Prostate gland (tissue), 1 donor: ENCODE results near the gene PLXDC1.

Experiments used
- POLR2A ChIP-seq: fragments of 450-650 bp; IDR thresholded peaks from one replicate; pipeline ENCODE4 v1.6.1; 2016; ENCODE audit warnings: antibody characterized with exemption, mild to moderate bottlenecking
- POLR2AphosphoS5 ChIP-seq: sonication (generic); formaldehyde crosslinking; IDR thresholded peaks from one replicate; pipeline ENCODE4 v1.6.1; 2017; ENCODE audit warnings: antibody characterized with exemption

GRCh38 chr17:39153599-39154051 lies 2.2 kb upstream of the PLXDC1 start:
- no peak for TF ChIP-seq POLR2A
- peak; percentile 90 for TF ChIP-seq POLR2AphosphoS5
